ENCODE measurements around the gene GLMN.

Gene GLMN

GRCh38 chr1:92298573-92299476 lies at the start of gene GLMN, which contains the start of gene RPAP2:
TSS of gene GLMN (minus strand) at chr1:92298987. CDS start at chr1:92297999, 988 bp downstream.
TSS of gene RPAP2 (plus strand) at chr1:92299059. CDS start at chr1:92299074, 15 bp downstream.
- H3K9me3 ChIP-seq (ENCODE audit: control insufficient read depth in 2 of 2, low read length in 2 of 2): no peaks in the 10 kb centered on the region
- H3K9ac ChIP-seq (ENCODE audit: low read depth in 1 of 2, low read length in 2 of 2): peak within 1 kb of the TSS; percentile 94
- H3K36me3 ChIP-seq (ENCODE audit: control insufficient read depth in 2 of 2, insufficient read depth in 2 of 2, low read length in 2 of 2): peaks cover 0 to 7% of the 10 kb centered on the region in 2 donors
- H3K27ac ChIP-seq (ENCODE audit: low read depth in 2 of 2, low read length in 2 of 2): peak within 1 kb of the TSS; percentile 95 to 96
- H3K4me1 ChIP-seq (ENCODE audit: control insufficient read depth in 2 of 2, insufficient read depth in 2 of 2, low read length in 2 of 2): peaks cover 5 to 8% of the 10 kb centered on the region in 2 donors
- H3K27me3 ChIP-seq (ENCODE audit: control insufficient read depth in 2 of 2, insufficient read depth in 2 of 2, low read length in 2 of 2): no peaks in the 10 kb centered on the region
- H3K4me3 ChIP-seq (ENCODE audit: low read length in 2 of 2): peak within 1 kb of the TSS; percentile 90 to 93

- Histone ChIP-seq H3K9me3 (ENCODE audit: control insufficient read depth in 2 of 2, low read length in 2 of 2) (no peaks in the 10 kb centered on the region), H3K27ac (ENCODE audit: low read depth in 2 of 2, low read length in 2 of 2) (no peak overlapping the region), H3K36me3 (ENCODE audit: control insufficient read depth in 2 of 2, insufficient read depth in 2 of 2, low read length in 2 of 2) (peaks cover 9 to 17% of the 10 kb centered on the region in 2 donors), H3K4me3 (ENCODE audit: low read length in 2 of 2) (no peak overlapping the region), H3K9ac (ENCODE audit: low read depth in 1 of 2, low read length in 2 of 2) (no peak overlapping the region), H3K27me3 (ENCODE audit: control insufficient read depth in 2 of 2, insufficient read depth in 2 of 2, low read length in 2 of 2) (no peaks in the 10 kb centered on the region), H3K4me1 (ENCODE audit: control insufficient read depth in 2 of 2, insufficient read depth in 2 of 2, low read length in 2 of 2) (no peaks in the 10 kb centered on the region)
Measured at GRCh38 chr1:92346866-92347640, 48.3 kb upstream of the GLMN start.

GRCh38 chr1:92343061-92343460 lies 44.3 kb upstream of the GLMN start:
- Histone ChIP-seq H3K27me3 (ENCODE audit: control insufficient read depth in 2 of 2, insufficient read depth in 2 of 2, low read length in 2 of 2) (no peaks in the 10 kb centered on the region), H3K9ac (ENCODE audit: low read depth in 1 of 2, low read length in 2 of 2) (no peak overlapping the region), H3K36me3 (ENCODE audit: control insufficient read depth in 2 of 2, insufficient read depth in 2 of 2, low read length in 2 of 2) (peaks cover 4 to 5% of the 10 kb centered on the region in 2 donors), H3K4me3 (ENCODE audit: low read length in 2 of 2) (no peak overlapping the region), H3K27ac (ENCODE audit: low read depth in 2 of 2, low read length in 2 of 2) (no peak overlapping the region), H3K9me3 (ENCODE audit: control insufficient read depth in 2 of 2, low read length in 2 of 2) (no peaks in the 10 kb centered on the region), H3K4me1 (ENCODE audit: control insufficient read depth in 2 of 2, insufficient read depth in 2 of 2, low read length in 2 of 2) (no peaks in the 10 kb centered on the region)

GRCh38 chr1:92342401-92342800 lies 43.6 kb upstream of the GLMN start:
- H3K9ac ChIP-seq (ENCODE audit: low read depth in 1 of 2, low read length in 2 of 2): no peak overlapping the region
- H3K27ac ChIP-seq (ENCODE audit: low read depth in 2 of 2, low read length in 2 of 2): no peak overlapping the region
- H3K27me3 ChIP-seq (ENCODE audit: control insufficient read depth in 2 of 2, insufficient read depth in 2 of 2, low read length in 2 of 2): no peaks in the 10 kb centered on the region
- no peaks in the 10 kb centered on the region for H3K9me3 ChIP-seq (ENCODE audit: control insufficient read depth in 2 of 2, low read length in 2 of 2)
- no peak overlapping the region for H3K4me3 ChIP-seq (ENCODE audit: low read length in 2 of 2)
- no peaks in the 10 kb centered on the region for H3K4me1 ChIP-seq (ENCODE audit: control insufficient read depth in 2 of 2, insufficient read depth in 2 of 2, low read length in 2 of 2)
- H3K36me3 ChIP-seq (ENCODE audit: control insufficient read depth in 2 of 2, insufficient read depth in 2 of 2, low read length in 2 of 2): peaks cover 4% of the 10 kb centered on the region in 2 donors

GRCh38 chr1:92340154-92340553 lies 41.4 kb upstream of the GLMN start:
- no peak overlapping the region for H3K9ac ChIP-seq (ENCODE audit: low read depth in 1 of 2, low read length in 2 of 2)
- H3K27ac ChIP-seq (ENCODE audit: low read depth in 2 of 2, low read length in 2 of 2): no peak overlapping the region
- no peaks in the 10 kb centered on the region for H3K4me1 ChIP-seq (ENCODE audit: control insufficient read depth in 2 of 2, insufficient read depth in 2 of 2, low read length in 2 of 2)
- no peak overlapping the region for H3K4me3 ChIP-seq (ENCODE audit: low read length in 2 of 2)
- H3K36me3 ChIP-seq (ENCODE audit: control insufficient read depth in 2 of 2, insufficient read depth in 2 of 2, low read length in 2 of 2): peaks cover 4 to 9% of the 10 kb centered on the region in 2 donors
- no peaks in the 10 kb centered on the region for H3K27me3 ChIP-seq (ENCODE audit: control insufficient read depth in 2 of 2, insufficient read depth in 2 of 2, low read length in 2 of 2)
- H3K9me3 ChIP-seq (ENCODE audit: control insufficient read depth in 2 of 2, low read length in 2 of 2): no peaks in the 10 kb centered on the region

- no peak overlapping the region for H3K4me3 ChIP-seq (ENCODE audit: low read length in 2 of 2)
- H3K9ac ChIP-seq (ENCODE audit: low read depth in 1 of 2, low read length in 2 of 2): no peak overlapping the region
- H3K36me3 ChIP-seq (ENCODE audit: control insufficient read depth in 2 of 2, insufficient read depth in 2 of 2, low read length in 2 of 2): peaks cover 10 to 17% of the 10 kb centered on the region in 2 donors
- H3K4me1 ChIP-seq (ENCODE audit: control insufficient read depth in 2 of 2, insufficient read depth in 2 of 2, low read length in 2 of 2): no peaks in the 10 kb centered on the region
- H3K27ac ChIP-seq (ENCODE audit: low read depth in 2 of 2, low read length in 2 of 2): no peak overlapping the region
- H3K9me3 ChIP-seq (ENCODE audit: control insufficient read depth in 2 of 2, low read length in 2 of 2): no peaks in the 10 kb centered on the region
- H3K27me3 ChIP-seq (ENCODE audit: control insufficient read depth in 2 of 2, insufficient read depth in 2 of 2, low read length in 2 of 2): no peaks in the 10 kb centered on the region
Measured at GRCh38 chr1:92333668-92334067, 34.9 kb upstream of the GLMN start.

GRCh38 chr1:92329347-92330129 lies 30.8 kb upstream of the GLMN start:
- Histone ChIP-seq H3K4me1 (ENCODE audit: control insufficient read depth in 2 of 2, insufficient read depth in 2 of 2, low read length in 2 of 2) (no peaks in the 10 kb centered on the region), H3K27ac (ENCODE audit: low read depth in 2 of 2, low read length in 2 of 2) (no peak overlapping the region), H3K9me3 (ENCODE audit: control insufficient read depth in 2 of 2, low read length in 2 of 2) (peaks cover 5 to 8% of the 10 kb centered on the region in 2 donors), H3K4me3 (ENCODE audit: low read length in 2 of 2) (no peak overlapping the region), H3K27me3 (ENCODE audit: control insufficient read depth in 2 of 2, insufficient read depth in 2 of 2, low read length in 2 of 2) (no peaks in the 10 kb centered on the region), H3K36me3 (ENCODE audit: control insufficient read depth in 2 of 2, insufficient read depth in 2 of 2, low read length in 2 of 2) (peaks cover 7 to 17% of the 10 kb centered on the region in 2 donors), H3K9ac (ENCODE audit: low read depth in 1 of 2, low read length in 2 of 2) (no peak overlapping the region)

- no peaks in the 10 kb centered on the region for H3K4me1 ChIP-seq (ENCODE audit: control insufficient read depth in 2 of 2, insufficient read depth in 2 of 2, low read length in 2 of 2)
- H3K27me3 ChIP-seq (ENCODE audit: control insufficient read depth in 2 of 2, insufficient read depth in 2 of 2, low read length in 2 of 2): no peaks in the 10 kb centered on the region
- H3K27ac ChIP-seq (ENCODE audit: low read depth in 2 of 2, low read length in 2 of 2): no peak overlapping the region
- H3K36me3 ChIP-seq (ENCODE audit: control insufficient read depth in 2 of 2, insufficient read depth in 2 of 2, low read length in 2 of 2): peaks cover 19 to 21% of the 10 kb centered on the region in 2 donors
- no peak overlapping the region for H3K4me3 ChIP-seq (ENCODE audit: low read length in 2 of 2)
- peaks cover 5 to 8% of the 10 kb centered on the region in 2 donors for H3K9me3 ChIP-seq (ENCODE audit: control insufficient read depth in 2 of 2, low read length in 2 of 2)
- H3K9ac ChIP-seq (ENCODE audit: low read depth in 1 of 2, low read length in 2 of 2): no peak overlapping the region
Measured at GRCh38 chr1:92327794-92328193, 29.0 kb upstream of the GLMN start.

- peaks cover 19 to 21% of the 10 kb centered on the region in 2 donors for H3K36me3 ChIP-seq (ENCODE audit: control insufficient read depth in 2 of 2, insufficient read depth in 2 of 2, low read length in 2 of 2)
- H3K27ac ChIP-seq (ENCODE audit: low read depth in 2 of 2, low read length in 2 of 2): no peak overlapping the region
- H3K4me3 ChIP-seq (ENCODE audit: low read length in 2 of 2): no peak overlapping the region
- H3K9ac ChIP-seq (ENCODE audit: low read depth in 1 of 2, low read length in 2 of 2): no peak overlapping the region
- H3K9me3 ChIP-seq (ENCODE audit: control insufficient read depth in 2 of 2, low read length in 2 of 2): peaks cover 5 to 8% of the 10 kb centered on the region in 2 donors
- no peaks in the 10 kb centered on the region for H3K4me1 ChIP-seq (ENCODE audit: control insufficient read depth in 2 of 2, insufficient read depth in 2 of 2, low read length in 2 of 2)
- no peaks in the 10 kb centered on the region for H3K27me3 ChIP-seq (ENCODE audit: control insufficient read depth in 2 of 2, insufficient read depth in 2 of 2, low read length in 2 of 2)
Measured at GRCh38 chr1:92326681-92327080, 27.9 kb upstream of the GLMN start.

Measured in mucosa of rectum (tissue), 2 donors.